GM06990 (cell line): ENCODE results near the gene PRSS50.

Experiments used
- DNase-seq: peaks from one replicate; pipeline ENCODE4 v3.0.0-alpha.2; 2011; ENCODE audit not compliant: insufficient read length; ENCODE audit errors: extremely low read depth
- H3K27me3 ChIP-seq: replicated peaks from 2 replicates; pipeline ENCODE4 v1.6.0; 2011; ENCODE audit warnings: low read length; ENCODE audit not compliant: control insufficient read depth, insufficient read depth
- H3K36me3 ChIP-seq: 2 replicates; pipeline ENCODE4 v1.5.1; 2011; ENCODE audit warnings: low read length; ENCODE audit not compliant: control insufficient read depth, insufficient read depth
- H3K4me3 ChIP-seq: replicated peaks from 2 replicates; pipeline ENCODE4 v1.5.1; 2011; ENCODE audit warnings: low read depth, mild to moderate bottlenecking, control low read depth, low read length
- TF ChIP-seq, protein P1 (sequence below): IDR thresholded peaks from 2 replicates; pipeline ENCODE4 v1.5.1; 2011; ENCODE audit warnings: low read length, control low read depth, mild to moderate bottlenecking, inconsistent platforms; ENCODE audit not compliant: insufficient read depth, poor library complexity, severe bottlenecking

Gene PRSS50

DNA sequence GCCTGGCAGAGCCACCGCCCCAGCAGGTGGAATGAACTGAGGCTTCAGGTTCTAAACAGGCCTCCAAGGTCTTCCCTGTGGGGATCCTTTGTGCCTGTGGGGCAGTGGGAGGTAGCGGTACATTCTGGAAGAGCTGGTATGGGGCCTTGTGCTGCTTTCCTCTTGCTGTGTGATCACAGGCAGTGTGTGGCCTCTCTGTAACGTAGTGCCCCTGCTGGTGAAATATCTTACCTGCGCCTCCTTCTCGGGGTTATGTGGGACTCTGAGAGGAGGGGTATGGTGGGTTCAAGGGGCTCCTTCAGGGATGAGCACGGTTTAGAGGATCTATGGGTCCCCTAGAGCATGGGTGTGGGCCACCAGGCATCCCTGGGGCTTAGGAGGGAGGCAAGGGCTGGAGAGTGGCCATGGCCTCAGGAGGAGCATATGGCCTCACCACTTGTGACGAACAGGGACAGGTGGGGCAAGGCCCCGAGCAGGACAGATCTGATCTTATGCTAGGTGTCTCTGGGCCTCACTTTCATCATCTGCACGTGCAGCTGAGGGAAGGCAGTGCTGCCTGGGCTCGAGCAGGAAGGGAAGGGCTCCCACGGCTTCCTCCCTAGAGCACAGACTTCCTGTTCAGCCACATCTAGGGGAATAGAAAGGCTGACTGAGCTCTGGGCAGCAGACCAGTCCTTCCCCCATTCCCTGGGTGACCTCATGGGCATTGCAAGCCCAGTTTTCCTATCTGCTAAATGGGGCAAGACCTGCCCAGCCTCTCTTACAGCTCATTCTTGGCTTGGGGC lies 22.3 kb downstream of the PRSS50 start:
- H3K36me3 ChIP-seq, result no peaks in the 10 kb centered on the region
- peak; percentile 25 for DNase-seq

DNA sequence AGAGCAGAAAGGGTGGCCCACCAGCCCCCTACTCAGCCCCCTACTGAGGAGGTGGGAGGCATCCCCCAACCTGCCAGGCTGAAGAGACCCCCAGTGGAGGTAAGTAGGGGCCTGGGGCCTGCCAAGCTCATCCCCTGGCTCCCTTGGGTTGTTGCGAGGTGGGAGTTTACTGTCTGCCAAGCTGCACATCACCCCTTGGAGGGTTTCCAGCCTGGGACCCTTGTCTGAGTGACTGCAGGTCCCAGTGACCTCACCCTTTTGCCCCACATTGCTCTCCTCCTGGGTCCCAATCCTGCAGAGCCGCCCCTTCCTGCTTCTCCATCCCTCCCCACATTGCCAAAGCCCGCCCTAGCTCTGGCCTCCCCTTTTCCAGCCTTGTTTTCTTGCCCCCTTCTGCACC lies 23.1 kb downstream of the PRSS50 start:
- TF ChIP-seq, protein P1, sequence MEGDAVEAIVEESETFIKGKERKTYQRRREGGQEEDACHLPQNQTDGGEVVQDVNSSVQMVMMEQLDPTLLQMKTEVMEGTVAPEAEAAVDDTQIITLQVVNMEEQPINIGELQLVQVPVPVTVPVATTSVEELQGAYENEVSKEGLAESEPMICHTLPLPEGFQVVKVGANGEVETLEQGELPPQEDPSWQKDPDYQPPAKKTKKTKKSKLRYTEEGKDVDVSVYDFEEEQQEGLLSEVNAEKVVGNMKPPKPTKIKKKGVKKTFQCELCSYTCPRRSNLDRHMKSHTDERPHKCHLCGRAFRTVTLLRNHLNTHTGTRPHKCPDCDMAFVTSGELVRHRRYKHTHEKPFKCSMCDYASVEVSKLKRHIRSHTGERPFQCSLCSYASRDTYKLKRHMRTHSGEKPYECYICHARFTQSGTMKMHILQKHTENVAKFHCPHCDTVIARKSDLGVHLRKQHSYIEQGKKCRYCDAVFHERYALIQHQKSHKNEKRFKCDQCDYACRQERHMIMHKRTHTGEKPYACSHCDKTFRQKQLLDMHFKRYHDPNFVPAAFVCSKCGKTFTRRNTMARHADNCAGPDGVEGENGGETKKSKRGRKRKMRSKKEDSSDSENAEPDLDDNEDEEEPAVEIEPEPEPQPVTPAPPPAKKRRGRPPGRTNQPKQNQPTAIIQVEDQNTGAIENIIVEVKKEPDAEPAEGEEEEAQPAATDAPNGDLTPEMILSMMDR, result no peak
- 0 out of 2 replicates have a peak, but pooled peaks cover 2% of the 10 kb centered on the region for H3K27me3 ChIP-seq
- H3K36me3 ChIP-seq, result no peaks in the 10 kb centered on the region
- DNase-seq, result no peak
- no peak overlapping the region for H3K4me3 ChIP-seq

More for the DNA sequence above, 22.3 kb downstream of the PRSS50 start:
- H3K27me3 ChIP-seq, result 0 out of 2 replicates have a peak, but pooled peaks cover 2% of the 10 kb centered on the region
- TF ChIP-seq, protein P1, result peak; percentile 47
- no peak overlapping the region for H3K4me3 ChIP-seq

DNA sequence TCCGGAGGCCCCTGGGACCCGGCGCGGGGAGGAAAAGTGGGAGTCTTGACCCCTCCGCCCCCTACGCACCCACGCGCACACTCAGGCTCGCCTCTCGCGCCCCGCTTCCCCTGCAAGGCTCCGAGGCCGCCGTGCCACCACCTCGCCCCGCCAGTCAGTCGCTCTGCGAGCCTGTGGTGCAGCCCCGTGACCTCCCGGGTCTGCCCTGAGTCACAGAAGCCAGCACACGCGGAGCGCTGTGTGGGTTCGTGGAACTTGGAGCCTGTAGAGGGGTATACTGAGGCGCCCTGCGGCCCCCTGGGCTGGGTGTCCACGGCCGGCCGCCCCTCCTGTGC lies 23.8 kb downstream of the PRSS50 start:
- 0 out of 2 replicates have a peak, but pooled peaks cover 2% of the 10 kb centered on the region for H3K27me3 ChIP-seq
- TF ChIP-seq, protein P1, result no peak
- no peaks in the 10 kb centered on the region for H3K36me3 ChIP-seq
- H3K4me3 ChIP-seq, result peak overlapping the region; percentile 45
- DNase-seq, result peak; percentile 24

DNA sequence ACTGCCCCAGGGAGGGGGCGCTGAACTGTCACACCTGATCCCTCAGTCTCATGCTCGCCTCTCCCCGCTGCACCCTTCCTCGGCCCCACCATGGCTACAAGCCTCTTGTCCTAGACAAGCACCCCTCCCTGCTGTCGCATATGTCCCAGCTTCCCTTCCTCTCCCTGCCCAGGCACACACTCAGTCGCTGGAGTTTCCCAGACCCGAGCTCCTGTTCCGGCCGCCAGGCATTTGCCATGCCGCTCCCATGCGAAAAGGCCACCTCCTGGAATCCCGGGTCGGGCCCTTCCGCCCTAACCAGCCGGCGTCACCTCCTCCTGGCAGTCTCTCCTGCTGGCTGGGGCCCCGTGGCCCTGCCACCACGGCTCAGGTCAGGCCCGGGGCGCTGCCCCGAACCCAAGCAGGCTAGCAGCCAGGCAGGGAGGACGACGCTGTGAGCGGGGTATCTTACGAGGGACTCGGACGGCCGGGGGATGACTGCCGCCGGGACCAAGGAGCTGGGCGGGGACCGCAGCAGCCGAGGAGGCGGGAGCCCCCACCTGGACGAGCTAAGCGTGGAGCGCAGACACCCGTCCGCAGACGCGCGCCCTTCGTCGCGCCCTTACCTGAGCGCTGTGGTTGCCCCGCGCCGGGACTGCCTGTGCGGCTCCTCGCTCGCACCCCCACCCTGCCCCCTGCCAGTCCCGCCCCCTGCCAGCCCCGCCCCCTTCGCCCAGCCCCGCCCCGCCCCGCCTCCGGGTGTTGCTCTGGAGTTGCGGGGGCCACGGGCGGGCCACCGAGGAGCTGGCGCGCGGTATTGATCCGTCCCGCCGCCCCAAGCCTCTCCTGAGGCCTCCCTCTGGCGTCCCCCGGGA lies 24.4 kb downstream of the PRSS50 start, which contains the start of gene ALS2CL:
Gene ALS2CL (minus strand): TSS at position 642 of the 854 bp plus-strand sequence. CDS start 4,239 bp downstream, outside the sequence.
- Histone ChIP-seq H3K27me3 (0 out of 2 replicates have a peak, but pooled peaks cover 2% of the 10 kb centered on the region), H3K4me3 (peak within 1 kb of the TSS; percentile 62), H3K36me3 (no peaks in the 10 kb centered on the region)
- TF ChIP-seq, protein P1, result no peak
- DNase-seq, result peak; percentile 37

DNA sequence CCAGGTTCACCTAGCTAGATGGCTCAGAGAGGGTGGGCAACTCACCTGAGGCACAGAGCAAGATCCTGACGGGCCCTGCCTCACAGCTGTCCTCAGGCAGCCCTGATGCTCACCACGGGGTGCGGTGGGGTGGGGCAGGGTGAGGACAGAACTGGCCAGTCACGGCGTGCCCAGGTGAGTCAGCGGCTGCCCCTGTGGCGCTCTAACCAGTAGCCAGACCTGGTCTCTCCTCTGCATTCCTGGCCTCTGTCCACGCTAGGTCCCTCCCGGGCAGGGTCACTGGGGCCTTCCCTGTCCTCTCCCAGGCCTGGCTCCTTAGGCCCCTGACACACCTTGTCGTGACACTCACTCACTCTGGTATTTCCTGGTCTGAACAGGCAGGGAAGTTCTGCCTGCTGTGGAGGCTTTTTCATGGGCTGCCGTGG lies 25.1 kb downstream of the PRSS50 start:
- 0 out of 2 replicates have a peak, but pooled peaks cover 2% of the 10 kb centered on the region for H3K27me3 ChIP-seq
- DNase-seq, result no peak
- TF ChIP-seq, protein P1, result no peak
- no peaks in the 10 kb centered on the region for H3K36me3 ChIP-seq
- H3K4me3 ChIP-seq, result no peak overlapping the region
